Neural progenitor cell (in vitro differentiated cells): ENCODE results near the gene D2HGDH. TPM values are rescaled to one million over a fixed set of nuclear protein-coding genes. Genes with fewer than 3 reads are reported as not detected.
"Not testable (repeated sequence)": the region's sequence is repeated elsewhere in the genome, so short reads cannot be mapped to it uniquely, and the experiment has no call there.

ENCODE experiments used
- DNase-seq: peaks from one replicate; pipeline ENCODE4 v3.0.0-alpha.2; 2016; ENCODE audit warnings: low spot score
- H2AFZ ChIP-seq: fragments of 200-600 bp; sonication (generic); replicated peaks from 2 replicates; pipeline ENCODE4 v1.6.1; 2016; ENCODE audit warnings: antibody characterized with exemption
- H3F3A ChIP-seq: fragments of 200-600 bp; sonication (generic); 2 replicates; pipeline ENCODE4 v1.6.1; 2016; ENCODE audit warnings: antibody characterized with exemption, low read depth
- H3K27ac ChIP-seq: fragments of 200-600 bp; sonication (generic); 2 replicates; pipeline ENCODE4 v1.5.1; 2016; ENCODE audit warnings: mild to moderate bottlenecking
- H3K27me3 ChIP-seq: fragments of 200-600 bp; sonication (generic); 2 replicates; pipeline ENCODE4 v1.6.1; 2016; ENCODE audit warnings: mild to moderate bottlenecking, moderate library complexity
- H3K36me3 ChIP-seq: fragments of 200-600 bp; sonication (generic); 2 replicates; pipeline ENCODE4 v1.5.1; 2016
- H3K4me1 ChIP-seq: fragments of 200-600 bp; sonication (generic); 2 replicates; pipeline ENCODE4 v1.6.1; 2016; ENCODE audit warnings: mixed run types
- H3K4me2 ChIP-seq: fragments of 200-600 bp; sonication (generic); 2 replicates; pipeline ENCODE4 v1.6.1; 2016
- H3K4me3 ChIP-seq: fragments of 200-600 bp; sonication (generic); 2 replicates; pipeline ENCODE4 v1.5.1; 2016
- H3K79me2 ChIP-seq: fragments of 200-600 bp; sonication (generic); 2 replicates; pipeline ENCODE4 v1.6.1; 2016; ENCODE audit warnings: low read depth
- H3K9ac ChIP-seq: fragments of 200-600 bp; sonication (generic); 2 replicates; pipeline ENCODE4 v1.6.1; 2016
- H3K9me3 ChIP-seq: fragments of 200-600 bp; sonication (generic); 2 replicates; pipeline ENCODE4 v1.5.1; 2016; ENCODE audit warnings: low read depth
- H4K20me1 ChIP-seq: fragments of 200-600 bp; sonication (generic); 2 replicates; pipeline ENCODE4 v1.6.1; 2016; ENCODE audit warnings: low read depth
- H3K27ac Mint-ChIP-seq: 3 replicates; pipeline ENCODE4 v1.8.0; 2021; ENCODE audit warnings: mixed read lengths
- H3K27me3 Mint-ChIP-seq: 2 replicates; pipeline ENCODE4 v1.8.0; 2022; ENCODE audit warnings: low read depth, mild to moderate bottlenecking, inconsistent platforms, moderate library complexity, mixed read lengths; ENCODE audit not compliant: insufficient read depth
- H3K36me3 Mint-ChIP-seq: 3 replicates; pipeline ENCODE4 v1.8.0; 2021; ENCODE audit warnings: mixed read lengths
- H3K4me1 Mint-ChIP-seq: 3 replicates; pipeline ENCODE4 v1.8.0; 2021; ENCODE audit warnings: mixed read lengths
- H3K4me3 Mint-ChIP-seq: 3 replicates; pipeline ENCODE4 v1.8.0; 2021; ENCODE audit warnings: mild to moderate bottlenecking, moderate library complexity, mixed read lengths
- H3K9me3 Mint-ChIP-seq: 3 replicates; pipeline ENCODE4 v1.8.0; 2020; ENCODE audit warnings: mixed read lengths
- EZH2 ChIP-seq: fragments of 200-600 bp; sonication (generic); IDR thresholded peaks from 2 replicates; pipeline ENCODE4 v1.6.1; 2017; ENCODE audit warnings: antibody characterized with exemption, mild to moderate bottlenecking, moderate library complexity
- EZH2phosphoT487 ChIP-seq: fragments of 200-600 bp; sonication (generic); IDR thresholded peaks from 2 replicates; pipeline ENCODE4 v1.6.1; 2017; ENCODE audit warnings: antibody characterized with exemption
- total RNA-seq: library from RNA; depleted of rRNA; stranded (reverse); fragments of >200 nt; gene quantifications from 2 replicates; pipeline ENCODE4 v1.2.3, GENCODE V29; 2015; ENCODE audit warnings: low replicate concordance
- TF ChIP-seq, protein P1 (sequence below): fragments of 200-600 bp; sonication (generic); IDR thresholded peaks from 2 replicates; pipeline ENCODE4 v1.5.1; 2017; ENCODE audit warnings: antibody characterized with exemption, mild to moderate bottlenecking

The D2HGDH gene
- total RNA-seq, 1 donor from 2014 or later, result 3.5 TPM

DNA sequence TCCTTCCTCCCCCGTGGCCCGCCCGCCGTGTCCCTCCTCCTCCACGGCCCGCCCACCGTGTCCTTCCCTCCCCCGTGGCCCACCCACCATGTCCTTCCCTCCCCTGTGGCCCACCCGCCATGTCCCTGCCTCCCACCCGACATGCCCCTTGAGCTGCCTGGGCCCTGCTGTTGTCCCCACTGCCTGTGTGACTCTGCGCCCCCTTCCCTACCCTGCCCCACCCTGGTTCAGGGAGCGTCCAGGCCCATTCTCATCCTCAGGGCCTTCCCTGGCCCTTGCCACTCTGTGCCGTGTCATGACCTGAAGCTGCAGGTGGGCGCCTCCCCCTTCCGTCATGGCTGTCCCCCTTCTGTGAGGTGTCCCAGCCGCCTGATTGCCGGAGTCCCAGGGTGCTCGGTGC, 20.7 kb downstream of the D2HGDH start:
- no peak overlapping the region for H3K27ac ChIP-seq
- no peak for DNase-seq
- TF ChIP-seq, protein P1, sequence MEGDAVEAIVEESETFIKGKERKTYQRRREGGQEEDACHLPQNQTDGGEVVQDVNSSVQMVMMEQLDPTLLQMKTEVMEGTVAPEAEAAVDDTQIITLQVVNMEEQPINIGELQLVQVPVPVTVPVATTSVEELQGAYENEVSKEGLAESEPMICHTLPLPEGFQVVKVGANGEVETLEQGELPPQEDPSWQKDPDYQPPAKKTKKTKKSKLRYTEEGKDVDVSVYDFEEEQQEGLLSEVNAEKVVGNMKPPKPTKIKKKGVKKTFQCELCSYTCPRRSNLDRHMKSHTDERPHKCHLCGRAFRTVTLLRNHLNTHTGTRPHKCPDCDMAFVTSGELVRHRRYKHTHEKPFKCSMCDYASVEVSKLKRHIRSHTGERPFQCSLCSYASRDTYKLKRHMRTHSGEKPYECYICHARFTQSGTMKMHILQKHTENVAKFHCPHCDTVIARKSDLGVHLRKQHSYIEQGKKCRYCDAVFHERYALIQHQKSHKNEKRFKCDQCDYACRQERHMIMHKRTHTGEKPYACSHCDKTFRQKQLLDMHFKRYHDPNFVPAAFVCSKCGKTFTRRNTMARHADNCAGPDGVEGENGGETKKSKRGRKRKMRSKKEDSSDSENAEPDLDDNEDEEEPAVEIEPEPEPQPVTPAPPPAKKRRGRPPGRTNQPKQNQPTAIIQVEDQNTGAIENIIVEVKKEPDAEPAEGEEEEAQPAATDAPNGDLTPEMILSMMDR, result no peak
- no peak for TF ChIP-seq EZH2phosphoT487
- no peak for TF ChIP-seq EZH2
- Mint-ChIP-seq H3K27ac (no peak overlapping the region), H3K4me1 (no peaks in the 10 kb centered on the region), H3K27me3 (no peaks in the 10 kb centered on the region), H3K4me3 (no peak overlapping the region), H3K9me3 (peaks cover 2% of the 10 kb centered on the region), H3K36me3 (peaks cover 14% of the 10 kb centered on the region)
- H3K4me3 ChIP-seq, result no peak overlapping the region
- H4K20me1 ChIP-seq, result no peaks in the 10 kb centered on the region
- no peaks in the 10 kb centered on the region for H3K9me3 ChIP-seq
- no peak overlapping the region for H3K9ac ChIP-seq
- H2AFZ ChIP-seq, result no peak overlapping the region
- peaks cover 11% of the 10 kb centered on the region for H3F3A ChIP-seq
- H3K4me1 ChIP-seq, result no peaks in the 10 kb centered on the region
- no peaks in the 10 kb centered on the region for H3K79me2 ChIP-seq
- no peak overlapping the region for H3K4me2 ChIP-seq
- H3K36me3 ChIP-seq, result peaks cover 3% of the 10 kb centered on the region
- H3K27me3 ChIP-seq, result no peaks in the 10 kb centered on the region

GRCh38 chr2:241755777-241756176, 21.3 kb downstream of the D2HGDH start:
- no peaks in the 10 kb centered on the region for H4K20me1 ChIP-seq
- H3K27ac Mint-ChIP-seq, result no peak overlapping the region
- no peaks in the 10 kb centered on the region for H3K4me1 ChIP-seq
- no peak overlapping the region for H3K4me2 ChIP-seq
- H3K4me3 ChIP-seq, result no peak overlapping the region
- no peak overlapping the region for H3K9ac ChIP-seq
- H3K36me3 ChIP-seq, result peaks cover 3% of the 10 kb centered on the region
- no peak for DNase-seq
- H3K27me3 Mint-ChIP-seq, result peaks cover 2% of the 10 kb centered on the region
- peaks cover 3% of the 10 kb centered on the region for H3K9me3 Mint-ChIP-seq
- TF ChIP-seq EZH2phosphoT487 (no peak), EZH2 (no peak)
- TF ChIP-seq, protein P1, result no peak
- no peak overlapping the region for H2AFZ ChIP-seq
- H3F3A ChIP-seq, result peaks cover 14% of the 10 kb centered on the region
- peaks cover under 1% of the 10 kb centered on the region for H3K4me1 Mint-ChIP-seq
- H3K36me3 Mint-ChIP-seq, result peaks cover 15% of the 10 kb centered on the region
- H3K4me3 Mint-ChIP-seq, result no peak overlapping the region
- H3K27ac ChIP-seq, result no peak overlapping the region
- H3K27me3 ChIP-seq, result no peaks in the 10 kb centered on the region
- no peaks in the 10 kb centered on the region for H3K9me3 ChIP-seq
- H3K79me2 ChIP-seq, result no peaks in the 10 kb centered on the region

DNA sequence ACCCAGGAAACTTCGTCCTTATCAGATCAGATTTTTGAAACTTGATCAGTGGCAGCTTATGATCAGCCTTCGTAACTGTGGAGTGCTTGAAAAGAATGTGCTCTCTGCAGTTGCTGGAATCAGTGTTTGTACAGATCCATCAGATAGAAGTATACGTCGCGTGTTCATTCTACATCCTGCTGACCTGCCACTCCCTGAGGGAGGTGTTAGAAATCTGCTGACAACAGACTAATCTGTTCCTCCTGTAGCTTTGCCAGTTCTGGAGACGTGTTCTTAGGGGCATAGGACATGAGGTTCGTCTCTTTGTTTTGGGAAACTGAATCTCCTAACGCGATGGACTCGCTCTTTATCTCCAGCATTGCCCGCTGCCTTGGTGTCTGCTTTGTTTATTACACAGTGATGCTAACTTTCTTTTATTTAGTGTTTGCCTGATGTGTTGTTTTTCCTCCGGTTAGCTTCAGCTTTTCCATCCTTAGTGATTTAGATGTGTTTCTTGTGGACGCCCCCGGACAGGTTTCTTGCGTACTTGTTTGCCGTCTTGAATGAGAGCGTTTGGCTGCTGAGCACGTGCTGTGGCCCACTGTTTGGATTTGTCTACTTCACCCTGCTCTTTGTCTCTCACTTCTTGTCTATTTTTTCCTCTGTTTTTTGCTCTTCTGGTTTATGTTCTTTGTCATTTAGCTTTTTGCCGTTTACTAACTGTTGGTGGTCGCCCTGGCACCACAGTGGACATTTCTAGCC, 24.8 kb downstream of the D2HGDH start:
- Mint-ChIP-seq H3K27me3 (peaks cover 3% of the 10 kb centered on the region), H3K9me3 (peaks cover 6% of the 10 kb centered on the region), H3K4me1 (peaks cover 15% of the 10 kb centered on the region), H3K36me3 (peaks cover 14% of the 10 kb centered on the region), H3K27ac (no peak overlapping the region), H3K4me3 (no peak overlapping the region)
- Histone ChIP-seq H3K4me2 (no peak overlapping the region), H3F3A (peaks cover 19% of the 10 kb centered on the region), H3K4me3 (no peak overlapping the region), H3K9me3 (no peaks in the 10 kb centered on the region), H3K36me3 (peaks cover 3% of the 10 kb centered on the region), H2AFZ (no peak overlapping the region), H3K27ac (no peak overlapping the region), H3K27me3 (no peaks in the 10 kb centered on the region), H4K20me1 (peaks cover 4% of the 10 kb centered on the region), H3K9ac (no peak overlapping the region), H3K4me1 (peaks cover 1% of the 10 kb centered on the region), H3K79me2 (no peaks in the 10 kb centered on the region)
- DNase-seq, result no peak
- TF ChIP-seq EZH2phosphoT487, result no peak
- no peak for TF ChIP-seq EZH2
- TF ChIP-seq, protein P1, result no peak

DNA sequence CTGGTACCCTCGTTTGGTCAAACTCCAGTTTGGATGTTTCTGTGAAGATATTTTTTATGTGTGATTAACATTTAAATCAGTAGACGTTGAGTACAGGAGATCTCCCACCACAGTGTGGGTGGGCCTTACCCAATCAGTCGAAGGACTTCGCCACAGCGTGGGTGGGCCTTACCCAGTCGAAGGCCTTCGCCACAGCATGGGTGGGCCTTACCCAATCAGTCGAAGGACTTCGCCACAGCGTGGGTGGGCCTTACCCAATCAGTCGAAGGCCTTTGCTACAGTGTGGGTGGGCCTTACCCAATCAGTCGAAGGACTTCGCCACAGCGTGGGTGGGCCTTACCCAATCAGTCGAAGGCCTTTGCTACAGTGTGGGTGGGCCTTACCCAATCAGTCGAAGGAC, 25.5 kb downstream of the D2HGDH start:
- not testable (repeated sequence) for H3K36me3 ChIP-seq, H3K4me3 Mint-ChIP-seq, H3K79me2 ChIP-seq, H3K9me3 ChIP-seq, H3K4me1 ChIP-seq, H3K27me3 ChIP-seq, H3K9ac ChIP-seq, H3K27ac ChIP-seq, H3K27me3 Mint-ChIP-seq, H3K27ac Mint-ChIP-seq, H3K4me2 ChIP-seq, H3K9me3 Mint-ChIP-seq, H3K4me3 ChIP-seq, H2AFZ ChIP-seq, DNase-seq
- peaks cover 10% of the 10 kb centered on the region for H4K20me1 ChIP-seq
- Mint-ChIP-seq H3K4me1 (peaks cover 21% of the 10 kb centered on the region), H3K36me3 (peaks cover 14% of the 10 kb centered on the region)
- peaks cover 24% of the 10 kb centered on the region for H3F3A ChIP-seq
